ENCODE measurements around the gene ITPA.

Gene ITPA

GRCh38 chr20:3227936-3228749, 18.8 kb downstream of the ITPA start:
- Histone ChIP-seq H2AFZ (ENCODE audit: low read depth, low read length) (no peak overlapping the region), H3K27ac (ENCODE audit: low read length) (no peak overlapping the region), H3K4me2 (ENCODE audit: insufficient read depth, low read length) (no peak overlapping the region), H3K9me3 (ENCODE audit: insufficient read depth, low read length, severe bottlenecking) (no peaks in the 10 kb centered on the region), H4K20me1 (ENCODE audit: insufficient read depth, low read length) (no peaks in the 10 kb centered on the region), H3K4me1 (ENCODE audit: insufficient read depth, low read length) (no peaks in the 10 kb centered on the region), H3K36me3 (ENCODE audit: insufficient read depth, low read length) (peaks cover 10% of the 10 kb centered on the region), H3K9ac (ENCODE audit: low read depth, low read length) (no peak overlapping the region), H3K79me2 (ENCODE audit: insufficient read depth, low read length) (no peaks in the 10 kb centered on the region), H3K27me3 (ENCODE audit: insufficient read depth, low read length, poor library complexity) (no peaks in the 10 kb centered on the region), H3K4me3 (ENCODE audit: low read depth in 1 of 2, low read length in 2 of 2) (no peak overlapping the region)
- TF ChIP-seq EZH2 (IDR thresholded peaks at IDR 0.05; ENCODE audit: borderline replicate concordance, low read depth, low read length, severe bottlenecking) (no peak), CTCF (IDR thresholded peaks at IDR 0.05; ENCODE audit: borderline replicate concordance, extremely low read depth, low read length, poor library complexity, severe bottlenecking) (no peak)
- ATAC-seq (ENCODE audit: insufficient read depth, low read depth): no peak
- no peak for DNase-seq

GRCh38 chr20:3228750-3229032, 19.4 kb downstream of the ITPA start:
- no peak overlapping the region for H2AFZ ChIP-seq (ENCODE audit: low read depth, low read length)
- TF ChIP-seq EZH2 (IDR thresholded peaks at IDR 0.05; ENCODE audit: borderline replicate concordance, low read depth, low read length, severe bottlenecking) (no peak), CTCF (IDR thresholded peaks at IDR 0.05; ENCODE audit: borderline replicate concordance, extremely low read depth, low read length, poor library complexity, severe bottlenecking) (no peak)
- H3K4me2 ChIP-seq (ENCODE audit: insufficient read depth, low read length): no peak overlapping the region
- peaks cover 4% of the 10 kb centered on the region for H3K36me3 ChIP-seq (ENCODE audit: insufficient read depth, low read length)
- H3K9ac ChIP-seq (ENCODE audit: low read depth, low read length): no peak overlapping the region
- DNase-seq: no peak
- no peaks in the 10 kb centered on the region for H3K79me2 ChIP-seq (ENCODE audit: insufficient read depth, low read length)
- H4K20me1 ChIP-seq (ENCODE audit: insufficient read depth, low read length): no peaks in the 10 kb centered on the region
- ATAC-seq (ENCODE audit: insufficient read depth, low read depth): no peak
- H3K27ac ChIP-seq (ENCODE audit: low read length): no peak overlapping the region
- no peaks in the 10 kb centered on the region for H3K27me3 ChIP-seq (ENCODE audit: insufficient read depth, low read length, poor library complexity)
- H3K4me1 ChIP-seq (ENCODE audit: insufficient read depth, low read length): no peaks in the 10 kb centered on the region
- no peak overlapping the region for H3K4me3 ChIP-seq (ENCODE audit: low read depth in 1 of 2, low read length in 2 of 2)
- no peaks in the 10 kb centered on the region for H3K9me3 ChIP-seq (ENCODE audit: insufficient read depth, low read length, severe bottlenecking)

GRCh38 chr20:3229158-3229557, 19.9 kb downstream of the ITPA start:
- H3K79me2 ChIP-seq (ENCODE audit: insufficient read depth, low read length): no peaks in the 10 kb centered on the region
- H3K27ac ChIP-seq (ENCODE audit: low read length): no peak overlapping the region
- H3K36me3 ChIP-seq (ENCODE audit: insufficient read depth, low read length): no peaks in the 10 kb centered on the region; the same call in 1 of the 2 replicates
- no peaks in the 10 kb centered on the region for H3K9me3 ChIP-seq (ENCODE audit: insufficient read depth, low read length, severe bottlenecking)
- ATAC-seq (ENCODE audit: insufficient read depth, low read depth): no peak
- no peak overlapping the region for H3K4me2 ChIP-seq (ENCODE audit: insufficient read depth, low read length)
- no peak overlapping the region for H2AFZ ChIP-seq (ENCODE audit: low read depth, low read length)
- H3K27me3 ChIP-seq (ENCODE audit: insufficient read depth, low read length, poor library complexity): no peaks in the 10 kb centered on the region
- no peak for DNase-seq
- H3K9ac ChIP-seq (ENCODE audit: low read depth, low read length): no peak overlapping the region
- H3K4me1 ChIP-seq (ENCODE audit: insufficient read depth, low read length): no peaks in the 10 kb centered on the region
- H3K4me3 ChIP-seq (ENCODE audit: low read depth in 1 of 2, low read length in 2 of 2): no peak overlapping the region
- no peaks in the 10 kb centered on the region for H4K20me1 ChIP-seq (ENCODE audit: insufficient read depth, low read length)
- TF ChIP-seq CTCF (IDR thresholded peaks at IDR 0.05; ENCODE audit: borderline replicate concordance, extremely low read depth, low read length, poor library complexity, severe bottlenecking) (no peak), EZH2 (IDR thresholded peaks at IDR 0.05; ENCODE audit: borderline replicate concordance, low read depth, low read length, severe bottlenecking) (no peak)
